Inflammatory macrophage treated with lipopolysaccharide for 4 hours (primary cell): ENCODE measurements around the gene HDAC7.
A peak's percentile ranks its signal among the peaks of the same experiment; 100 is the strongest.

Source experiments
- DNase-seq: peaks from one replicate; pipeline ENCODE4 v3.0.0-alpha.2; 2020

The HDAC7 gene

GRCh38 chr12:47776471-47777143, 43.1 kb downstream of the HDAC7 start:
- peak; percentile 59 for DNase-seq

GRCh38 chr12:47775100-47775911, 44.4 kb downstream of the HDAC7 start:
- DNase-seq = peak; percentile 69

GRCh38 chr12:47774663-47775062, 45.0 kb downstream of the HDAC7 start:
- peak; percentile 31 for DNase-seq

GRCh38 chr12:47773858-47774580, 45.7 kb downstream of the HDAC7 start:
- DNase-seq = peak; percentile 18

- DNase-seq = peak; percentile 54
These were observed 46.4 kb downstream of the HDAC7 start, which contains the start of gene SLC48A1 for GRCh38 chr12:47773062-47773857. TSS of gene SLC48A1 (plus strand) at chr12:47773238. CDS start at chr12:47773305, 67 bp downstream.

GRCh38 chr12:47772738-47773061, 47.0 kb downstream of the HDAC7 start:
- DNase-seq = no peak

GRCh38 chr12:47772094-47772660, 47.5 kb downstream of the HDAC7 start:
- DNase-seq = no peak

GRCh38 chr12:47771304-47771703, 48.4 kb downstream of the HDAC7 start:
- no peak for DNase-seq

- DNase-seq = peak; percentile 77
These were observed 49.5 kb downstream of the HDAC7 start for GRCh38 chr12:47770086-47770726.

GRCh38 chr12:47769234-47770085, 50.2 kb downstream of the HDAC7 start:
- no peak for DNase-seq

GRCh38 chr12:47768323-47768811, 51.3 kb downstream of the HDAC7 start:
- no peak for DNase-seq

- peak; percentile 50 for DNase-seq
These were observed 52.4 kb downstream of the HDAC7 start for GRCh38 chr12:47767216-47767724.

GRCh38 chr12:47766502-47767215, 53.0 kb downstream of the HDAC7 start:
- no peak for DNase-seq

- peak; percentile 44 for DNase-seq
These were observed 56.0 kb downstream of the HDAC7 start for GRCh38 chr12:47763481-47764346.

GRCh38 chr12:47762850-47763465, 56.7 kb downstream of the HDAC7 start:
- no peak for DNase-seq

GRCh38 chr12:47758834-47759690, 60.6 kb downstream of the HDAC7 start, which contains the start of gene RAPGEF3:
TSS of gene RAPGEF3 (minus strand) at chr12:47758880. CDS start at chr12:47758556, 324 bp downstream.
- DNase-seq = peak; percentile 82

GRCh38 chr12:47758584-47758833, 61.2 kb downstream of the HDAC7 start:
- DNase-seq = no peak
